ENCODE data around the gene ECSIT. TPM values are rescaled to one million over a fixed set of nuclear protein-coding genes. Genes with fewer than 3 reads are reported as not detected.

ECSIT gene
- polyA plus RNA-seq, 1 of the 3 experiments (the other 2 are of a cell fraction), result 43.8 TPM

DNA sequence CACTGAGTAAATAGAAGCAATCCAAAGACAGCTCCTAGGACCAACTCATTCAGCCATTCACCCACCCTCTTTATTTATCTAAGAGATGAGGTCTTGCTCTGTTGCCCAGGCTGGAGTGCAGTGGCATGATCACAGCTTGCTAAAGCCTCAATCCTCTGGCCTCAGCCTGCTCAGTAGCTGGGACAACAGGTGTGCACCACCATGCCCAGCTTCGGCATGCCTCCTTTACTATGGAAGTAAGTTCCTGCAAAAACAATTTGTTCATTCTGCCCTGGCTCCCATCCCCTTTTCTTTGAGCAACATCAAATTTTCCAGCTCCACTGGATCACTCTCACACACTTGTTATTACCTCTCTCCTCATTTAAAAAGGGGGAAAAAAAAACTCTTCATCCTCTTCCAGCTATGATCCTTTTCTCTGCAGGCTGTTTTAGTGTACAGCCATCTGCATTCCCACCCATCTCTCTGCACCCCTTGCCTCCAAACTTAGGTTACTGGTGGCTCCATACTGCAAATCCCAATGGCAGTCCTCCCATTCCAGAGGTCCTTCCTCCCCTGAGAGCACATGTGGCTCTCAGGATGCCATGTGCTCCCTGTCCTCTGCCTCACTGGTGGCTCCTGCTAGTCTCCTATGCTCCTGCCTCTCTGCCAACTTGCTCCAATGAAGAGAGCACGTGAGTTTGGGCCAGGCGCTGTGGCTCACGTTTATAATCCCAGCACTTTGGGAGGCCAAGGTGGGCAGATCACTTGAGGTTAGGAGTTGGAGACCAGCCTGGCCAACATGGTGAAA, 27.9 kb upstream of the ECSIT start:
- ChIA-PET POLR2A (no interaction called here), CTCF (interaction anchor here (1.2 to 1.3 kb wide), 2 partner anchors 21 to 32 kb away, joined by 3 to 4 read pairs; no protein-coding TSS in a partner anchor)
- no peaks in the 10 kb centered on the region for H3K27me3 ChIP-seq (ENCODE audit: insufficient read depth)
- WGBS (ENCODE audit: low lambda C conversion rate), result 94% methylated on average over 3 of the region's 4 CpGs
- no peak overlapping the region for H3K27ac ChIP-seq (ENCODE audit: low read depth in 2 of 2, low read length in 1 of 2)
- H3F3A ChIP-seq (replicated peaks; ENCODE audit: insufficient read depth), result no peaks in the 10 kb centered on the region
- H3K9ac ChIP-seq, result no peak overlapping the region
- H3K4me3 ChIP-seq (ENCODE audit: low read depth in 2 of 2, low read length in 1 of 2), result no peak overlapping the region
- H3K4me1 ChIP-seq (ENCODE audit: control insufficient read depth in 1 of 2, insufficient read depth in 2 of 2, low read depth in 1 of 2, low read length in 1 of 2), result peaks cover 5 to 7% of the 10 kb centered on the region in 2 experiments; a peak in 1 of 4 replicates
- H3K4me2 ChIP-seq, result no peak overlapping the region
- H3K9me2 ChIP-seq, result no peaks in the 10 kb centered on the region
- H3K9me3 ChIP-seq, result no peaks in the 10 kb centered on the region
- no peak for DNase-seq
- H2AFZ ChIP-seq (ENCODE audit: low read depth), result no peak overlapping the region
- H3K79me2 ChIP-seq (ENCODE audit: insufficient read depth), result peaks cover 48% of the 10 kb centered on the region
- peaks cover 24% of the 10 kb centered on the region for H4K20me1 ChIP-seq (ENCODE audit: insufficient read depth)
- H3K36me3 ChIP-seq (replicated peaks in 1 of 2; ENCODE audit: control insufficient read depth in 1 of 2, insufficient read depth in 2 of 2, low read length in 1 of 2), result peaks cover 3 to 21% of the 10 kb centered on the region in 2 experiments
- TF ChIP-seq CHD2 (IDR thresholded peaks at IDR 0.05; ENCODE audit: low read length, partially characterized antibody) (no peak), EP300 (IDR thresholded peaks at IDR 0.05; ENCODE audit: borderline replicate concordance in 1 of 2, low read depth in 1 of 2, low read length in 1 of 2) (no peak), SMC3 (IDR thresholded peaks at IDR 0.05; ENCODE audit: low read depth, low read length) (no peak), FOXM1 (IDR thresholded peaks at IDR 0.05; ENCODE audit: low read depth) (no peak), EZH2phosphoT487 (IDR thresholded peaks at IDR 0.05; ENCODE audit: borderline replicate concordance, low read depth) (no peak), FOSL2 (IDR thresholded peaks at IDR 0.05; ENCODE audit: borderline replicate concordance, low read depth) (no peak), RAD21 (IDR thresholded peaks at IDR 0.05; ENCODE audit: low read length) (no peak), RXRA (IDR thresholded peaks at IDR 0.05; ENCODE audit: borderline replicate concordance, low read depth) (no peak), TAF1 (IDR thresholded peaks at IDR 0.05; ENCODE audit: borderline replicate concordance, low read depth, low read length) (no peak), RCOR1 (IDR thresholded peaks at IDR 0.05; ENCODE audit: low read length) (no peak), GATA2 (CRISPR knock-in tag; IDR thresholded peaks at IDR 0.05) (no peak)
- TF ChIP-seq, protein P1, sequence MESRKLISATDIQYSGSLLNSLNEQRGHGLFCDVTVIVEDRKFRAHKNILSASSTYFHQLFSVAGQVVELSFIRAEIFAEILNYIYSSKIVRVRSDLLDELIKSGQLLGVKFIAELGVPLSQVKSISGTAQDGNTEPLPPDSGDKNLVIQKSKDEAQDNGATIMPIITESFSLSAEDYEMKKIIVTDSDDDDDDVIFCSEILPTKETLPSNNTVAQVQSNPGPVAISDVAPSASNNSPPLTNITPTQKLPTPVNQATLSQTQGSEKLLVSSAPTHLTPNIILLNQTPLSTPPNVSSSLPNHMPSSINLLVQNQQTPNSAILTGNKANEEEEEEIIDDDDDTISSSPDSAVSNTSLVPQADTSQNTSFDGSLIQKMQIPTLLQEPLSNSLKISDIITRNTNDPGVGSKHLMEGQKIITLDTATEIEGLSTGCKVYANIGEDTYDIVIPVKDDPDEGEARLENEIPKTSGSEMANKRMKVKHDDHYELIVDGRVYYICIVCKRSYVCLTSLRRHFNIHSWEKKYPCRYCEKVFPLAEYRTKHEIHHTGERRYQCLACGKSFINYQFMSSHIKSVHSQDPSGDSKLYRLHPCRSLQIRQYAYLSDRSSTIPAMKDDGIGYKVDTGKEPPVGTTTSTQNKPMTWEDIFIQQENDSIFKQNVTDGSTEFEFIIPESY (IDR thresholded peaks at IDR 0.05; ENCODE audit: borderline replicate concordance, low read depth), result no peak
- TF ChIP-seq, protein P2, sequence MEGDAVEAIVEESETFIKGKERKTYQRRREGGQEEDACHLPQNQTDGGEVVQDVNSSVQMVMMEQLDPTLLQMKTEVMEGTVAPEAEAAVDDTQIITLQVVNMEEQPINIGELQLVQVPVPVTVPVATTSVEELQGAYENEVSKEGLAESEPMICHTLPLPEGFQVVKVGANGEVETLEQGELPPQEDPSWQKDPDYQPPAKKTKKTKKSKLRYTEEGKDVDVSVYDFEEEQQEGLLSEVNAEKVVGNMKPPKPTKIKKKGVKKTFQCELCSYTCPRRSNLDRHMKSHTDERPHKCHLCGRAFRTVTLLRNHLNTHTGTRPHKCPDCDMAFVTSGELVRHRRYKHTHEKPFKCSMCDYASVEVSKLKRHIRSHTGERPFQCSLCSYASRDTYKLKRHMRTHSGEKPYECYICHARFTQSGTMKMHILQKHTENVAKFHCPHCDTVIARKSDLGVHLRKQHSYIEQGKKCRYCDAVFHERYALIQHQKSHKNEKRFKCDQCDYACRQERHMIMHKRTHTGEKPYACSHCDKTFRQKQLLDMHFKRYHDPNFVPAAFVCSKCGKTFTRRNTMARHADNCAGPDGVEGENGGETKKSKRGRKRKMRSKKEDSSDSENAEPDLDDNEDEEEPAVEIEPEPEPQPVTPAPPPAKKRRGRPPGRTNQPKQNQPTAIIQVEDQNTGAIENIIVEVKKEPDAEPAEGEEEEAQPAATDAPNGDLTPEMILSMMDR (IDR thresholded peaks at IDR 0.05), result no peak

Data from SK-N-SH (cell line).